Measurements from ENCODE around the gene CTDNEP1.

DNA sequence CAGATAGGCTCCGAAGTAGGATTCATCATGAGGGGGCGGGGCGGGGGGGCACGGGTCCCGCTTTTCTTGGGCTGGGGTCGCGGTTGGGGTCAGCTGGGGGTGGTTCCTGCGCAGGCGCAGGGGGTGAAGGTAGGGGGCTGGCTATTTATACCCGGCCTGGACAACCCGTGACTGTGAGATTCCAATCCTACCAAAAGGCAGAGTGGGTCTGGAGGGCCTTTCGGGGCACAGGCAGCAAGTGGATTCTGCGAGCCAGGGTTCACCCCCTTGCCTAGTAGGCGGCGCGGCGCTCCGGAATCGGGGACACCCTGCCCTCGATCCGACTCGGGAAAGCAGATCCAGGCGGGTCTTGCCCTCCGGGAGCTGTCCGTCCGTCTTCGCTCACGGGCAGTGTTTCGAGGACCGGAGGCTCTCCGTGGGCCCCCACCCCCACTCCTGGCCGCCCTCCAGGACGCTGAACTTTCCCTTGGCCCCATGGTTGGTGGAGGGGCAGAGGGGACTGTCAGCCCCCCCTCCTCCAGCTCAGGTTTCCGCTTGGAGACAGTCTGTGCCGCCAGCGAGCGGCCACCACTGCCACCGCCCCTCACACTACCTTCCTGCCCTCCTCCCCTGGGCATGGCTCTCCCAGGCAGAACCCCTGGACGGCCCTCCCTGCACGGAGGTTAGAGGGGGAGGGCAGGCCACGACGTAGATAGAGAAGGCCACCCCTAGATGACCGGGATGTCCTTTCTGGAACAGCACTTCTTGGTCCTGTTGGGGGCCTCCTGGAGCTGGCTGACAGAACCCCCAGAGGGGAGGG is 30.6 kb upstream of the CTDNEP1 start:
- TF ChIP-seq POLR2A (IDR thresholded peaks at IDR 0.05): no peak
- TF ChIP-seq, protein P1, sequence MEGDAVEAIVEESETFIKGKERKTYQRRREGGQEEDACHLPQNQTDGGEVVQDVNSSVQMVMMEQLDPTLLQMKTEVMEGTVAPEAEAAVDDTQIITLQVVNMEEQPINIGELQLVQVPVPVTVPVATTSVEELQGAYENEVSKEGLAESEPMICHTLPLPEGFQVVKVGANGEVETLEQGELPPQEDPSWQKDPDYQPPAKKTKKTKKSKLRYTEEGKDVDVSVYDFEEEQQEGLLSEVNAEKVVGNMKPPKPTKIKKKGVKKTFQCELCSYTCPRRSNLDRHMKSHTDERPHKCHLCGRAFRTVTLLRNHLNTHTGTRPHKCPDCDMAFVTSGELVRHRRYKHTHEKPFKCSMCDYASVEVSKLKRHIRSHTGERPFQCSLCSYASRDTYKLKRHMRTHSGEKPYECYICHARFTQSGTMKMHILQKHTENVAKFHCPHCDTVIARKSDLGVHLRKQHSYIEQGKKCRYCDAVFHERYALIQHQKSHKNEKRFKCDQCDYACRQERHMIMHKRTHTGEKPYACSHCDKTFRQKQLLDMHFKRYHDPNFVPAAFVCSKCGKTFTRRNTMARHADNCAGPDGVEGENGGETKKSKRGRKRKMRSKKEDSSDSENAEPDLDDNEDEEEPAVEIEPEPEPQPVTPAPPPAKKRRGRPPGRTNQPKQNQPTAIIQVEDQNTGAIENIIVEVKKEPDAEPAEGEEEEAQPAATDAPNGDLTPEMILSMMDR (IDR thresholded peaks at IDR 0.05): no peak
- no peak for TF ChIP-seq EP300 (IDR thresholded peaks at IDR 0.05)

Data from ovary (tissue), 3 donors.